Uterus (tissue), 2 donors: ENCODE results near the gene MICAL1.

Experiments used
- POLR2A ChIP-seq, 2 donors: fragments of 450-650 bp; IDR thresholded peaks; one replicate each; pipeline ENCODE4 v1.6.1; 2016; ENCODE audit warnings: antibody characterized with exemption in 2 of 2, mild to moderate bottlenecking in 1 of 2, moderate library complexity in 1 of 2
- TF ChIP-seq, protein P1 (sequence below), 4 experiments: fragments of 200-600 bp in 2 of 4; fragments of 450-650 bp in 2 of 4; sonication (generic) in 2 of 4; IDR thresholded peaks; one replicate each; pipeline ENCODE4 v1.5.1; 2016 to 2019; ENCODE audit warnings: antibody characterized with exemption in 4 of 4, mild to moderate bottlenecking in 2 of 4, moderate library complexity in 1 of 4

DNA sequence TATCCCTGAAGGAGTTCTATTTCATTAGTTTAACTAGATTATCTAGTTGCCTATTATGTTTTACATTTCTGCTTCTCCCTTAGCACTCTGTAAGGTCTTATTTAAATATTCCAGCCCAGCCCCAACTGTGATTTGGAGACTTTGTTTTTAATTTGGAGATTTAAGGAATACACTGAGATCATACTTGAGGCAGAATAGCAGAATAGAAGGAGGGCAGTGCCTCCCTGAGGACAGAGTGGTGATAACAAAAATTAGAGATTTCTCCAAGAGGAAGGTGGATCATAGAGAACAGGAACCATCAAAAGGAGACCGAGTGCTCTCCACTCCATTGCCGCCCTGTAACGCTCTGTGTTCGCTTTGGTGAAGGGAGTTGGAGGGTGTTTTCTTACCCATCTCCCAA, 58.6 kb downstream of the MICAL1 start:
- TF ChIP-seq, protein P1, sequence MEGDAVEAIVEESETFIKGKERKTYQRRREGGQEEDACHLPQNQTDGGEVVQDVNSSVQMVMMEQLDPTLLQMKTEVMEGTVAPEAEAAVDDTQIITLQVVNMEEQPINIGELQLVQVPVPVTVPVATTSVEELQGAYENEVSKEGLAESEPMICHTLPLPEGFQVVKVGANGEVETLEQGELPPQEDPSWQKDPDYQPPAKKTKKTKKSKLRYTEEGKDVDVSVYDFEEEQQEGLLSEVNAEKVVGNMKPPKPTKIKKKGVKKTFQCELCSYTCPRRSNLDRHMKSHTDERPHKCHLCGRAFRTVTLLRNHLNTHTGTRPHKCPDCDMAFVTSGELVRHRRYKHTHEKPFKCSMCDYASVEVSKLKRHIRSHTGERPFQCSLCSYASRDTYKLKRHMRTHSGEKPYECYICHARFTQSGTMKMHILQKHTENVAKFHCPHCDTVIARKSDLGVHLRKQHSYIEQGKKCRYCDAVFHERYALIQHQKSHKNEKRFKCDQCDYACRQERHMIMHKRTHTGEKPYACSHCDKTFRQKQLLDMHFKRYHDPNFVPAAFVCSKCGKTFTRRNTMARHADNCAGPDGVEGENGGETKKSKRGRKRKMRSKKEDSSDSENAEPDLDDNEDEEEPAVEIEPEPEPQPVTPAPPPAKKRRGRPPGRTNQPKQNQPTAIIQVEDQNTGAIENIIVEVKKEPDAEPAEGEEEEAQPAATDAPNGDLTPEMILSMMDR (IDR thresholded peaks at IDR 0.05): peak in 3 of 4 experiments; percentile 12 to 13 (median 12)
- no peak for TF ChIP-seq POLR2A (IDR thresholded peaks at IDR 0.05)
